ENCODE results near the gene ADCK1. TPM values are rescaled to one million over a fixed set of nuclear protein-coding genes. Genes with fewer than 3 reads are reported as not detected.

Gene ADCK1
- total and polyA plus RNA-seq, 9 of the 15 experiments (the other 6 are each of a cell fraction or from before 2014, with no cell fraction given) = 2.8 to 8.9 (median 4.3) TPM

DNA sequence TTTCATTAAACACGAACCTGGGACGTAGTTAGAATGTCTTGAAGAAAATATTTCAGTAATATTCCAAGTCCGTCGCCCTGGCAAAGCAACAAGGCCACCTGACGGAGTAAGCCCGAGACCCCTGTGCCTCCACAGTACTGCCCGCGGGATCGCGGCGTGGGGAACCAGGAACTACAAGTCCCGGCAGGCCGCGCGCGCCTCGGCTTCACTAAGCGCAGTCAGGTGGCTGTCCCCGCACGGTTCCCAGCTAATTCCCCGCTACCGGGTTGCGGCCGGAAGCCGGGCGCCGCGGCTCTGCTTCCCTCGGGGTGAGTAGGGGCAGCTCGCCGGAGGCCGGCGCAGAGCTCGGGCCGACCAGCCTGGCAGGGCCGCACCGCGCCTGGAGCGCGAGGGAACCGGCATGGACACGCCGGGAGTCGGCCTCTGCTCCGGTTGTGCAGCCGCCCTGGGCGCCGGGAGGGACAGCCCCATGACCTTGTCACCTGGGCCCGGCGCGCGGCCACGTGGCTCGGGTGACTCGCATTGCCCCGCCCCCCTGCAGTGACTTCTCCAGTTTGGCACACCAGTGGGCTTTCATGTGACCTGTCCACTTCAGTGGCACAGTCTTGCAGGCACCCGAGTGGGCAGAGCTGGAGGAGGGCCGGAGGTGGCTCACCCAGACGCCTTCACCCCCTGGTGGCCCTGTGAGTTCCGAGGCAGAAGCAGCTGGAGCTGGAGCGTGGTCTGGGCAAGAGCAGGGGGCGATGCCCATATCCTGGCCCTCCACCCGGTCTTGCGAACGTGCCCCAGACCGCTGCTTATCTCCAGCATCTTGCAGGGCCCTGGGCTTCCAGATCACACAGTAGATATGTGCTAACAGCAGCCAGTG lies at the start of gene ADCK1 (continued):
- TF ChIP-seq MGA (IDR thresholded peaks at IDR 0.05) (peak; percentile 80; the same call in 1 of the 2 replicates), GTF2E2 (tag; IDR thresholded peaks at IDR 0.05) (no peak), ERF (CRISPR knock-in tag; IDR thresholded peaks at IDR 0.05) (no peak), NUFIP1 (IDR thresholded peaks at IDR 0.05; ENCODE audit: partially characterized antibody) (no peak), NFIC (IDR thresholded peaks at IDR 0.05) (peak; percentile 23; the same call in 1 of the 2 replicates), BDP1 (IDR thresholded peaks at IDR 0.05; ENCODE audit: insufficient read depth, insufficient read length) (no peak), ZNF57 (CRISPR knock-in tag; IDR thresholded peaks at IDR 0.05) (no peak), MCM2 (IDR thresholded peaks at IDR 0.05; ENCODE audit: low read depth) (no peak), FOXP1 (CRISPR knock-in tag; IDR thresholded peaks at IDR 0.05) (peak; percentile 80; the same call in 1 of the 2 replicates), ZBTB12 (CRISPR knock-in tag; IDR thresholded peaks at IDR 0.05) (no peak), SETDB1 (IDR thresholded peaks at IDR 0.05; ENCODE audit: low read length) (no peak), SREBF1 (IDR thresholded peaks at IDR 0.05; ENCODE audit: borderline replicate concordance, low read depth, low read length) (no peak)
- TF ChIP-seq, protein P1, sequence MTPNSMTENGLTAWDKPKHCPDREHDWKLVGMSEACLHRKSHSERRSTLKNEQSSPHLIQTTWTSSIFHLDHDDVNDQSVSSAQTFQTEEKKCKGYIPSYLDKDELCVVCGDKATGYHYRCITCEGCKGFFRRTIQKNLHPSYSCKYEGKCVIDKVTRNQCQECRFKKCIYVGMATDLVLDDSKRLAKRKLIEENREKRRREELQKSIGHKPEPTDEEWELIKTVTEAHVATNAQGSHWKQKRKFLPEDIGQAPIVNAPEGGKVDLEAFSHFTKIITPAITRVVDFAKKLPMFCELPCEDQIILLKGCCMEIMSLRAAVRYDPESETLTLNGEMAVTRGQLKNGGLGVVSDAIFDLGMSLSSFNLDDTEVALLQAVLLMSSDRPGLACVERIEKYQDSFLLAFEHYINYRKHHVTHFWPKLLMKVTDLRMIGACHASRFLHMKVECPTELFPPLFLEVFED (CRISPR knock-in tag; conservative IDR thresholded peaks at IDR 0.05) = no peak

Data from K562 (cell line).